ENCODE data around the gene OMA1. TPM values are rescaled to one million over a fixed set of nuclear protein-coding genes. Genes with fewer than 3 reads are reported as not detected.

Gene OMA1
- total and polyA plus RNA-seq, 12 donors: 16.2 to 44.9 (median 32.3) TPM

DNA sequence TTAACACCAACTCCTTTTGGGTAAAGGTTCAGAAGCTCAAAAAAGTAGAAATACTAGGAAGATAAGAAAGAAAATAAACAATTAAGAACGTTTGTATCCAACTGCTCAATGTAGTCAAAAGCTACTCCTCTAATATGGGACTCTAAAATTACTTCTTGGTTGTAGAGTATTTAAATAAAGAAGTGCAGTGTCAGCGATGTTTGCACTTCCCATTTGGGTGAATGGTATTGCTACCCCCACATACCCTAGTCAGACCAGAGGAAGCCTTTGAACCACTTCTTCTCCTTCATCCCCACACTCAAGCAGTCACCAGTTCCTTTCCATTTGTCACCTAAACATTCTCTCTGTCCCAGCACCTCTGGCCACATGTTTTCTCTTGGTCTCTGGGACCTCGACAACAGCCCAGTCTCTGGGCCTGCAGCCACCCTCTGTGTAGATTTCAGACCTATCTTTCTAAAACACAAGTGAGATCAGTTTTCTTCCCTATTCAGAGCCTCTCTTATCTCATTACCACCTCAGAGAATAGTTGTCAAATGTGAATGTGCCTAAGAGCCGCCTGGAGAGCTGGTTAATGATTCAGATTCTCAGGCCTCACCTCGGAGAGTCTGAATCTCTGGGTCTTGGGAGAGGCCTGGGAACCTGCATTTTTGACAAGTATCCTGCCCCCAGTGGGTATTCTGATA lies 109.8 kb downstream of the OMA1 start:
- Histone ChIP-seq H3K9me3 (replicated peaks in 1 of 3) (no peaks in the 10 kb centered on the region), H3K27me3 (no peaks in the 10 kb centered on the region), H3K4me3 (no peak overlapping the region), H3K36me3 (replicated peaks in 1 of 2) (no peaks in the 10 kb centered on the region), H3K4me1 (replicated peaks in 1 of 2) (peaks cover 0 to 10% of the 10 kb centered on the region in 2 donors), H3K27ac (no peak overlapping the region)
- TF ChIP-seq POLR2A (IDR thresholded peaks at IDR 0.05): no peak
- TF ChIP-seq, protein P1, sequence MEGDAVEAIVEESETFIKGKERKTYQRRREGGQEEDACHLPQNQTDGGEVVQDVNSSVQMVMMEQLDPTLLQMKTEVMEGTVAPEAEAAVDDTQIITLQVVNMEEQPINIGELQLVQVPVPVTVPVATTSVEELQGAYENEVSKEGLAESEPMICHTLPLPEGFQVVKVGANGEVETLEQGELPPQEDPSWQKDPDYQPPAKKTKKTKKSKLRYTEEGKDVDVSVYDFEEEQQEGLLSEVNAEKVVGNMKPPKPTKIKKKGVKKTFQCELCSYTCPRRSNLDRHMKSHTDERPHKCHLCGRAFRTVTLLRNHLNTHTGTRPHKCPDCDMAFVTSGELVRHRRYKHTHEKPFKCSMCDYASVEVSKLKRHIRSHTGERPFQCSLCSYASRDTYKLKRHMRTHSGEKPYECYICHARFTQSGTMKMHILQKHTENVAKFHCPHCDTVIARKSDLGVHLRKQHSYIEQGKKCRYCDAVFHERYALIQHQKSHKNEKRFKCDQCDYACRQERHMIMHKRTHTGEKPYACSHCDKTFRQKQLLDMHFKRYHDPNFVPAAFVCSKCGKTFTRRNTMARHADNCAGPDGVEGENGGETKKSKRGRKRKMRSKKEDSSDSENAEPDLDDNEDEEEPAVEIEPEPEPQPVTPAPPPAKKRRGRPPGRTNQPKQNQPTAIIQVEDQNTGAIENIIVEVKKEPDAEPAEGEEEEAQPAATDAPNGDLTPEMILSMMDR (IDR thresholded peaks at IDR 0.05): no peak
- WGBS, 4 donors: 79 to 88% (median 85%) methylated on average over 5 of the region's 5 CpGs
- DNase-seq: no peak
- intact Hi-C loops (cut with DNase I): no loop called here

- Histone ChIP-seq H3K36me3 (replicated peaks in 1 of 2) (no peaks in the 10 kb centered on the region), H3K27me3 (no peaks in the 10 kb centered on the region), H3K9me3 (replicated peaks in 1 of 3) (no peaks in the 10 kb centered on the region), H3K4me1 (replicated peaks in 1 of 2) (peaks cover 0 to 10% of the 10 kb centered on the region in 2 donors), H3K4me3 (no peak overlapping the region), H3K27ac (no peak overlapping the region)
- WGBS, 4 donors: 59 to 85% (median 79%) methylated on average over 4 of the region's 4 CpGs
- TF ChIP-seq POLR2A (IDR thresholded peaks at IDR 0.05): no peak
- TF ChIP-seq, protein P1 (IDR thresholded peaks at IDR 0.05): no peak
- no peak for DNase-seq
- intact Hi-C loops (cut with DNase I): no loop called here
Measured at GRCh38 chr1:58435376-58435775, 111.2 kb downstream of the OMA1 start.

GRCh38 chr1:58434607-58435006 lies 111.9 kb downstream of the OMA1 start:
- Histone ChIP-seq H3K4me3 (no peak overlapping the region), H3K9me3 (replicated peaks in 1 of 3) (no peaks in the 10 kb centered on the region), H3K27ac (no peak overlapping the region), H3K36me3 (replicated peaks in 1 of 2) (no peaks in the 10 kb centered on the region), H3K4me1 (replicated peaks in 1 of 2) (peaks cover 0 to 10% of the 10 kb centered on the region in 2 donors), H3K27me3 (no peaks in the 10 kb centered on the region)
- TF ChIP-seq, protein P1 (IDR thresholded peaks at IDR 0.05): no peak
- no peak for TF ChIP-seq POLR2A (IDR thresholded peaks at IDR 0.05)
- WGBS, 4 donors: 83 to 92% (median 90%) methylated on average over 2 of the region's 2 CpGs
- DNase-seq: no peak
- intact Hi-C loops (cut with DNase I): no loop called here

- 68 to 76% (median 72%) methylated on average over 2 of the region's 2 CpGs for WGBS, 4 donors
- Histone ChIP-seq H3K27ac (no peak overlapping the region), H3K27me3 (no peaks in the 10 kb centered on the region), H3K9me3 (replicated peaks in 1 of 3) (no peaks in the 10 kb centered on the region), H3K4me3 (no peak overlapping the region), H3K36me3 (replicated peaks in 1 of 2) (no peaks in the 10 kb centered on the region), H3K4me1 (replicated peaks in 1 of 2) (peaks cover 0 to 10% of the 10 kb centered on the region in 2 donors)
- DNase-seq: no peak
- intact Hi-C loops (cut with DNase I): no loop called here
- TF ChIP-seq, protein P1 (IDR thresholded peaks at IDR 0.05): no peak
- no peak for TF ChIP-seq POLR2A (IDR thresholded peaks at IDR 0.05)
Measured at GRCh38 chr1:58434181-58434580, 112.3 kb downstream of the OMA1 start.

All from adrenal gland (tissue), 12 donors.